Measurements from ENCODE around the gene PPP5C.

DNA sequence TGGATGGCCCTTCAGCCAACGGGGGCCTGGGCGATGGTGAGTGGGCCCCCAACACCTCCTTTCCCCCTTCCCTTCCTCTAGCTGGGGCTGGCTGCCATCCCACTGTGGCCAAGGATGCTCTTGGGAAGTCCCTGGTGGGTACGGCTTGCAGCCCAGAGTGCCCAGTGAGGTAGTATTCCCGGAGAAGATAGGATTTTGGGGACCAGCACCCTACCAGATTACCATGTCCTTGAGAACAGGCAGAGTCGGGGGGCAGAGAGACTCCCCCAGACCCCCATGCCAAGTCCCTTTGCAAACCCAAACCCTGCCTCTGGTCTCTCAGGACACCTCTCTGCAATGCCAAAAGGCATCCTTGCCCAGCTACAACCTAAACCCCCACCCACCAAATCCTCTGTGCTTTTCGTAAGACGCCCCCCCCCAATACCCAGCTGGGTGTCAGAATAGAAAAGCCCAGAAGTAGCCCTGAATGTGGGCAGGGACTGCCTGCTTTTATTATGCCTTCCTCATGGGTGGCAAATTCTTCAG is 48.3 kb upstream of the PPP5C start:
- TF ChIP-seq POLR2A (IDR thresholded peaks at IDR 0.05; ENCODE audit: low read length) (no peak), GATA1 (IDR thresholded peaks at IDR 0.05; ENCODE audit: low read depth, low read length) (no peak)

Measured in erythroblast (primary cell).